Stimulated activated CD8-positive, alpha-beta memory T cell treated with anti-CD3 and anti-CD28 coated beads, Interleukin-7, amount 100 ng/mL, for 1 hour (primary cell): ENCODE results near the gene RSPH6A.
"Not testable (repeated sequence)": the region's sequence is repeated elsewhere in the genome, so short reads cannot be mapped to it uniquely, and the experiment has no call there.

Experiments
- DNase-seq, 2 donors: peaks; one replicate each; pipeline ENCODE4 v3.0.0-alpha.2; 2020; ENCODE audit warnings: low read depth in 2 of 2

RSPH6A gene

GRCh38 chr19:45766869-45767346, 48.2 kb downstream of the RSPH6A start:
- DNase-seq = no peak

DNA sequence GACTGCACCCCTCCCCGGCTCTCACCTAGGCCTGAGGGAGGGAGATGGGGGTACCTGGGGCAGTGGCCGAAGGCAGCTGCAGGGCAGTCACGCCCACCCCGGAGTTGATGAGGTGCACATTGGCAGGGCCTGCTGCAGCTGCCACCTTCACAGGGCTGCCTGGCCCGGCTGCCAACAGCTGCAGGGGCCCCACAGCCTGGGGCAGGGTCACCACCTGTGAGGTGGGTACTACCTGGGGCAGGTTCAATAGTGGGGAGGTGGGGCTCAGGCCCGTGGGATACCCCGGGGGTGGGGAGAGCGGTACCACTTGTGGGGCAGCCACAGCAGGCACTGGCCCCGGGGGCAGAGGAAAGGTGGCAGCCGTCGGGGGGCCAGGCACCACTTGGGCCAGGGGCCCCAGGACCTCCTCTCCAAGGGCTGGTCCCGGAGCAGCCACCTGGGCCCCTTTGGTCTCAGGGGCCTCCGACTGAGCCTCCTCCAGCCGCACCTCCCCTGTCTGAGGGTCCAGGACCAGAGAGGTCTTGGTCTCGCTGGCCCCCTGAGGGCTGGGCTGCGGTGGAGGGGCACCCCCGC, 48.7 kb downstream of the RSPH6A start:
- no peak for DNase-seq

DNA sequence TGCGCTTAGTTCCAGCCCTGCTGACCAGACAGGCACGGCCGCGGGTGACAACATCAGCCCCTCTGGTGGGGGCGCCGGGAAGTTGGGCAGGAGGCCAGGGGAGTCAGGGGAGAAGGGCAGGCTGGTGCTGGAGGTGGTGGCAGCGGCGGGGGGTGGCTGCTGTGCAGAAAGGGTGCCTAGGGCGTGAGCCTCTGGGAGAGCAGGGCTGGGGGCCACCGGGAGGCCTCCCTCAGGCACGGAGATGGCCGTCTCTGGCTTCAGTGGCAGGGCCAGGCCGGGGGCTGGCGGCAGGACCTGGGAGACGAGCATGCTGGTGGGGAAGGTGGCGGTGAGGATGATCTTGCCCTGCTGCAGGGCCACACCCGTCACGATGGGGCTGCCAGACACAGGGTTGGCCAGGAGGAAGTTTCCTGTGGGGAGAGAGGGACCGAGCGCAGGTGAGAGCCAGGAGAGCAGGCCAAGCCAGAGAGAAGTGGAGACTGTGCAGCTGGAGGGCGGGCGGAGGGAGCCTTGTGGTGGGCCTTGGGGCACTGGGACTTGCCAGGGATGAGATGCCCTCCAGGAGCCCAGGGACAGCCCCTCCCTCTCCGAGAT, 49.3 kb downstream of the RSPH6A start:
- DNase-seq = no peak

- no peak for DNase-seq
Observed at GRCh38 chr19:45764945-45765701, 50.0 kb downstream of the RSPH6A start.

DNA sequence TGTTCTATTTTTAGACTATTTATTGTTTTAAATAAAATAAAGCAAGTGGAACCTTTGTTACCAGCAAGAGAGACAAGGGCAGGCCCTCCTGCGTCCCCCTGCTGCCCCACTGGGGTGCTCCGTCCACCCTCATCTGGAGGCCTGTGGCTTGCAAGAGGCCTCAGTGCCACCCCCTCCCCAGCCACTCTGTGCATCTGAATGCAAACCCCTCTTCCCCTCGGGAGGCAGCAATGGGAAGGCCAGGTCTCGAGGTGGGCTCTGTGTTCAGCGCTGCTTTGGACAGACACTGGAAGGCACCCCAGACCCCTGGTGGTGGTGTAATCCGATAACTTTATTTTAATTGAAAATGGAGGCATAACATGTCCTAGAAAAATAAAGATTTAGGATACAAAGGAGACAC, 50.6 kb downstream of the RSPH6A start:
- DNase-seq = no peak

DNA sequence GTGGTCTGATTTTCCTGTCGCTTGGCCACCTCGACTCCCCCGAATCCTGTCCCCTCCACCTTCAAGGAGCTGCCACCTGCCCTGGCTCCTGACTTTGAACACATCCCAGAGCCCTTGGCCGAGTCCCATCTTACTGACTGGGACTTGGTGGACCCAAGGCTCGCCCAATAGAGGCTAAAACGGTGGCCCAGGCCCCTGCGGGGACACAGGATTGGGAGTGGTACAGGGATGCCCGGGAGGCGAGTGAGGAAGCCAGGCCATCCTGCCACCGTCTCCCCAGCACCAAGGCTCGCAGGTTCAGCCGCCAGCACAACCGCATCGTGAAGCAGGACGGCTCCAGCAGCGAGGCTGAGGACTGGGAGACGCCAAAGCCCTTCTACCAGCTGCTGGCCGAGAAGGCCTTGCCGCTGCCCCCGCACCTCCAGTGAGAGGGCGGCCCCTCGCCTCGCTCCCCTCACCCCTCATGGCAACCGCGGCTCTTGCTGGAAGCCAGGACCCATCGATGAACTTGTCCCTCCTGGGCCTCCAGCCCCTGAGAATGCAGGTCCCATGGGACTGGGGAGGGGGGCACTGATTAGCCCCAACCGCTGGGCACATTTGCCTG, 51.3 kb downstream of the RSPH6A start:
- no peak for DNase-seq

DNA sequence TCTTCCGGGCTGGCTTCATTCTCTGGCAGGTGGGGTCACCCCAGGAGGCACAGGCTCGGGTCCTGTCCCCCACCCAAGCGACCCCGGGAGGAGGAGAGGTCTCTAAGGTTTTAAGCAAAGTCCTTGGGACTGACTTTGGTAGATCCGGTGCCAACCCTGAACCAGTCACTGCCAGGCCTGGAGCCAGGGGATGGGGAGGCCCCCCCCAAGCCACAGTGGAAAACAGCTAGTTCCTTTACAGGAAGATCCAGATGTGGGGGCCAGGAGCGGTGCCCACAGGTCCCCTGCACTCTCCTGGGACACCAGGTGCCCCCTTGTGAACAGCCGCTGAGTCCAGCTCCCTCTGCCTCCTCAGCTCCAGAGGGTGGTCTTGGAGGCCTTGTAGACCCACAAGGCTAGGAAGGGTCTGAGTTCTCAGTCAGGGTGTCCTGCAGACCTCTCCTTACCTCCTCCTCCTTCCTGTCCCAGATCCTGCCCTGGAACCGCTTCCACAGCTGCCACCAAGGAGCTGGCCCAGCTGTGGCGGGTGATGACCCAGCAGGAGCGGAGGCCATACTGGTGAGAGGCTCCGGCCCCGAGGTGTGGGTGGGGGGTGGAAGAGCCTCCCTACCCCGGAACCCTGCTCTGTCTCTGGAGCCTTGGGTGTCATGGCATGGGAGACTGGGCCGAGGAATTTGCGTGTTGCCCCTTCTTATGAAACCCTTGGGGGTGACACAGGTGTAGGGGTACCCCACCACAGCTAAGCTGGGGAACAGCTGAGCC, 52.1 kb downstream of the RSPH6A start:
- no peak for DNase-seq

DNA sequence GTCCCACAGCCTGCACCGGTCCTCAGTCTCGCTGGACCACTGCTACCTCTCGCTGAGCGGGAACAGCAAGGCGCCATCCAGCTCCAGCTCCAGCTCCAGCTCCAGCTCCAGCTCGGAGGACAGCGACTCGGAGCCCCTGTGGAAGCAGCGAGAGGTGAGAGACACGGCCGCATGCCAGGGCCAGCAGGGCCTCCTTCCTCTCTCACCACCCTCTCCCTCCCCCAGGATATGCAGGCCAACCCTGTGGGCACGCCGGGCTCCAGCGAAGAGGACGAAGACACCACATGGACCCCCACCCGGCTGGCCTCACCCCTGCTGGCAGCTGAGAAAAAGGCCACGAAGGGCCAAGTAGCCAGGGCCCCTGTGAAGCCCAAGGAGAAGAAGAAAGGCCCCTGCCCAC, 53.4 kb downstream of the RSPH6A start:
- DNase-seq = no peak

GRCh38 chr19:45758921-45759320, 56.2 kb downstream of the RSPH6A start:
- no peak for DNase-seq

DNA sequence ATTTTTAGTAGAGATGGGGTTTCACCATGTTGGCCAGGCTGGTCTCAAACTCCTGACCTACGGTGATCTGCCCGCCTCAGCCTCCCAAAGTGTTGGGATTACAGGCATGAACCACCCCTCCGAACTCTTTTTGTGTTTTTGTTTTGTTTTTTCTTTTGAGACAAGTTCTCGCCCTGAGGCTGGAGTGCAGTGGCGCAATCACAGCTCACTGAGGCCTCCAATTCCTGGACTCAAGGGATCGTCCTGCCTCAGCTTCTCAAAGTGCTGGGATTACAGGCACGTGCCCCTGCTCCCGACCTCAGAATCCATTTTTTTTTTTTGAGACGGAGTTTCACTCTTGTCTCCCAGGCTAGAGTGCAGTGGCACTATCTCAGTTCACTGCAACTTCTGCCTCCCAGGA, 57.4 kb downstream of the RSPH6A start:
- DNase-seq = no peak

DNA sequence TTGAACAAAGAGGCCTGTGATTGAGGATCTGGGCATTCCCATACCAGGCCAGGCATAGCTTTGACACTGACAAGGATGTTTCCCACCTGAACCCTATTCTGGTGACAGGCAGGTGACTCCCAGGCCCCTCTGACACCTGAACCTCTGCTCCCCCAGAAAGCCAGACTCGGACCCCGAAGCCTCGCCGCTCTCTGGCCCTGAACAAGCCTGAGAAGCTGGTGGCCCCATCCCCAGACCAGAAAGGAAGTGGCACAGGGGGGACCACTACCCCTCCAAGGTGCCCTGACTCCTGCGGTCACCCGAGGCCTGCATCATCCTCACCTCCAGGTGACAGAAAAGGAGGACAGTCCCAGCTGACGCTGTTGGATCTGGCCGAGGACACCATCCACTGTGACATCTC, 60.8 kb downstream of the RSPH6A start:
- no peak for DNase-seq

- no peak for DNase-seq
Observed at GRCh38 chr19:45753548-45753947, 61.6 kb downstream of the RSPH6A start.

DNA sequence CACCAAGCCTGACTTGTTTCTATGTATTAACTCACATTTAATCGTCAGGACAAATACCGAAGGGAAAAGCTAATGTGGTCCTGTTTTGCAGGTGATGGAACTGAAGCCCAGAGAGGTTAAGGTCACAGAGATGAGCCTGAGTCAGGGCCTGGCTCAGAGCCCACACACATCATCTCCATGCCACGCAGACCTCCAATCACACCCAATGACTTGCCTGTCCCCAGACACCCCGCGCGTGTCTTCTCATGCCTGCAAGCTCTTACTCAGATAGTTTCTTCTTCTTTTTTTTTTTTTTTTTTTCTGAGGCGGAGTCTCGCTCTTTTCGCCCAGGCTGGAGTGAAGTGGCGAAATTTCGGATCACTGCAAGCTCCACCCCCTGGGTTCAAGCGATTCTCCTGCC, 62.5 kb downstream of the RSPH6A start:
- no peak for DNase-seq

GRCh38 chr19:45751483-45751882, 63.6 kb downstream of the RSPH6A start:
- not testable (repeated sequence) for DNase-seq

DNA sequence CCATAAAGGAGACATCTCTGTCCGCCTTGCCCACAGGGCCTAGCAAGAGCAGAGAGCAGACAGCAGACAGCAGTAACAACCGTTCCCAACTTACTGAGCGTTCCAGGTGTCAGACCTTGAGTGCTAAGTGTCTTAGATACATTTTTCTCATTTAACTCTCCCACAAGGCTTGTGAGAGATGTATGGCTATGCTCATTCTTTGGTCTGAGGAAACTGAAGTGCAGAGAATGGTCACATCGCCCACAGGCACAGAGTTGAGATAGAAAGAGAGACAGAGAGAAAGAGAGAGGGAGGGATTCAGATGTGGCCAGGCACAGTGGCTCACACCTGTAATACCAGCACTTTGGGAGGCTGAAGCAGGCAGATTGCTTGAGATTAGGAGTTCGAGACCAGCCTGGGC, 67.6 kb downstream of the RSPH6A start:
- no peak for DNase-seq

DNA sequence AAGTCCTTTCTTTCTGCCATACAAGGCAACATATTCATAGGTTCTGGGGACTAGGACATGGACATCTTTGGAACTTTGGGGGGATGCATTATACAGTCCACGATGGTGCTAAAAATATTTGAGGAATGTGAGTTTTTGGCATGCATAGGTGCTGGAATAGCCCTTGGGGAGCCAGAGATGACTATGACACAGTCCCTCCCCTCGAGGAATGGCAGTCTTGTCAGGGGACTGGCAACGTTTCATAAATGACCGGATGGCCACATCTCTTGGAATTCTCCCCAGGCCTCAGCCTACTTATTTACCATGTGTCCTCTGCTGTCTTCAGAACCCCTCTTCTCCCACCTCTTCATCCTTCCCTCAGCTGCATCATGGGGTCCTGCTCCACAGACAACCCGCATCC, 68.2 kb downstream of the RSPH6A start:
- DNase-seq = no peak
